Nephron (organoid): ENCODE measurements around the gene SNX3.

Experiments
- H3K27ac Mint-ChIP-seq, 3 experiments: 2 replicates each; pipeline ENCODE4 v1.8.0; 2020; ENCODE audit warnings: mixed read lengths in 3 of 3, mild to moderate bottlenecking in 2 of 3, moderate library complexity in 1 of 3
- H3K27me3 Mint-ChIP-seq: 2 replicates; pipeline ENCODE4 v1.8.0; 2021; ENCODE audit warnings: low read depth, mild to moderate bottlenecking, moderate library complexity, mixed read lengths
- H3K36me3 Mint-ChIP-seq: 2 replicates; pipeline ENCODE4 v1.8.0; 2020; ENCODE audit warnings: low read depth, mixed read lengths
- H3K4me1 Mint-ChIP-seq: 2 replicates; pipeline ENCODE4 v1.8.0; 2020; ENCODE audit warnings: mixed read lengths
- H3K4me3 Mint-ChIP-seq, 3 experiments: 2 replicates each; pipeline ENCODE4 v1.8.0; 2020; ENCODE audit warnings: mild to moderate bottlenecking in 3 of 3, mixed read lengths in 3 of 3, moderate library complexity in 2 of 3
- H3K9me3 Mint-ChIP-seq: 2 replicates; pipeline ENCODE4 v1.8.0; 2020; ENCODE audit warnings: mixed read lengths
- TF ChIP-seq, protein P1 (sequence below), 3 experiments: fragments of 200-600 bp; sonication (generic); IDR thresholded peaks; one replicate each; pipeline ENCODE4 v1.5.0; 2021; ENCODE audit warnings: antibody characterized with exemption in 3 of 3; ENCODE audit not compliant: unreplicated experiment in 3 of 3

Gene SNX3

DNA sequence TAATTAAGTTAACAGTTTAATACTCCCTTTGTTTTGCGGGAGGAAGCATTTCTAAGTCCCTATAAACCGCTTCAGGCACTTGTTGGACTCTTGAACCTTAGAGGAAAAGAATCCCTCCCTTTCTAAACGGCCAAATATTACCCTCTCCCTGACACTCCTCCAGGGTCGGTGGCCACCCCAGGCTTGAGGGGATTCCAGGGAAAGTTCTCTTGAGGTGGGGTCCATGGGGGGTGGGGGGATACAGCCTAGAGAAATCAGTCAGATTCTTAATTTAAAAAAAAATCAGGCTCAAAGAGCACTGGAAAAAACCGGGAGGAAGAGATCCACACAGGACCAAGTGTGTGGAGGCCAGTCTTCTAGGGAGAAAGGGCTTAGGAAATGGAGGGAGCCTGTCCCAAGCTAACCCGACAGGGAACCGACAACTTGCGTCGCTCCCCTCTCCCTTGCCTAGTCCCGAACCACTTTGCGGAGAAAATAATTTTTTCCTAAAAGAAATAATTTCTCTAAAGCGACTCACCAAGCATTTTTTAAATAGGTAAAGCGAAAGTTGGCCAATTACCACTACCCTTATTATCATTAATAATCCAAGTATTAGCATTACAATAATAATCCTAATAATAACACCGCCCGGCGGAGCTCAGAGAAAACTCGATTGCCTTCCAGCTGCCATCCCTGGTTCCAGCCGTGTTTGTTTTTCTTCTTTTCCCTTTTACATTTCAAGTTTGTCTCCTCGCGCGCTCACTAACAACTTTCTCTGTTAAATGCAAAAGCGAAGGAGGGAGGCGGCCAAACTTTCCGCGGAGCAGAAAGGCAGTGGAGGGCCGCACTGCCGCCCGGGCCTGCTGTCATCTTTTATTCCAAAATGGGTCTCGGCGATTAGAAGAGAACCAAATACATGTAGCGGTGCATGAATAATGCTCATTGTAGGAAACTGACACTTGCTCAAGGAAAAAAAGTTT lies 90.2 kb downstream of the SNX3 start:
- Mint-ChIP-seq H3K9me3 (peaks cover 4% of the 10 kb centered on the region), H3K36me3 (no peaks in the 10 kb centered on the region), H3K27me3 (peaks cover 100% of the 10 kb centered on the region), H3K4me3 (peak overlapping the region in 2 of 3 experiments; percentile 4 to 9), H3K27ac (no peak overlapping the region), H3K4me1 (peaks cover 23% of the 10 kb centered on the region)
- TF ChIP-seq, protein P1, sequence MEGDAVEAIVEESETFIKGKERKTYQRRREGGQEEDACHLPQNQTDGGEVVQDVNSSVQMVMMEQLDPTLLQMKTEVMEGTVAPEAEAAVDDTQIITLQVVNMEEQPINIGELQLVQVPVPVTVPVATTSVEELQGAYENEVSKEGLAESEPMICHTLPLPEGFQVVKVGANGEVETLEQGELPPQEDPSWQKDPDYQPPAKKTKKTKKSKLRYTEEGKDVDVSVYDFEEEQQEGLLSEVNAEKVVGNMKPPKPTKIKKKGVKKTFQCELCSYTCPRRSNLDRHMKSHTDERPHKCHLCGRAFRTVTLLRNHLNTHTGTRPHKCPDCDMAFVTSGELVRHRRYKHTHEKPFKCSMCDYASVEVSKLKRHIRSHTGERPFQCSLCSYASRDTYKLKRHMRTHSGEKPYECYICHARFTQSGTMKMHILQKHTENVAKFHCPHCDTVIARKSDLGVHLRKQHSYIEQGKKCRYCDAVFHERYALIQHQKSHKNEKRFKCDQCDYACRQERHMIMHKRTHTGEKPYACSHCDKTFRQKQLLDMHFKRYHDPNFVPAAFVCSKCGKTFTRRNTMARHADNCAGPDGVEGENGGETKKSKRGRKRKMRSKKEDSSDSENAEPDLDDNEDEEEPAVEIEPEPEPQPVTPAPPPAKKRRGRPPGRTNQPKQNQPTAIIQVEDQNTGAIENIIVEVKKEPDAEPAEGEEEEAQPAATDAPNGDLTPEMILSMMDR (IDR thresholded peaks at IDR 0.05; ENCODE audit: unreplicated experiment in 3 of 3) = no peak

DNA sequence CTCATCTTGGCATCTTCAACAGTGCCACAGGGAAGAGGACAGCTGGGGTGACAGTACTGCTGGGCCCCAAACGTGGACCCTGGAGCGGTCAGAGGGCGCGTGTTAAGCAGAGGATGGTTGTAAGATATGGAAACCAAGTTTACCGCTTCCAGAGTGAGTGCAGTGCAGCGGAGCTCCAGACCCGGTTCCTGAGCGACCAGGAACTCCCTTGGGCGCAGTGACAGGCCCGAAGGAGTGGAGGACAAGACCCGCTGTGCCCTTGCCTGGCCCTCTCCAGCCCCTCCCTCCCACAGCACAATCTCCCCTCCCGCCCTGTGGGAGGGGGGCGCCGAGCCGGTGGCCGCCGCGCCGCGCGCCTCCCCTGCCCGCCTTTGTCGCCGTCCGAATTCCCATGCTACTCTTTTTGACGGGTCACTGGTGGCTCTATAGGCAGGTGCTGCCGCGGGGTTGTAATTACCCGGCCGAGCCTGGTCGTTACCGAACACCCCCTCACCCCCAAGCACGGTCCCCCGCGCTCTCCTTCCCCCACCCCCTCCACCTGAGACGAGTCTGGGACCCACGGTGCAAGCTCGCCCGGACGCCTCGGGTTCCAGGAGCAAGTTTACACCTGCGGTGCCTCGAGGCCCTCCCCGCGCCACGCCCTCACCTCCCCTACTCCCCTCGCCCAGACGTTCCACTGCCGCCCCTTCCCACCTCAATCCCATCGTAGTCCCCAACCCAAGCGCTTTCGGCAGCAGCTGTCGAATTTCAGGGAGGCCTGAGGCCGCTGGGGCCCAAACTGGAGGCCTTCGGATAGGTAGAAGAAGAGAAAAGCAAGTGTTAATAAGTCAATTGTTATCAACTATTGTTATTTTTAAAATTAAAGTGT lies 91.1 kb downstream of the SNX3 start:
- H3K27me3 Mint-ChIP-seq = peaks cover 100% of the 10 kb centered on the region
- TF ChIP-seq, protein P1 (IDR thresholded peaks at IDR 0.05; ENCODE audit: unreplicated experiment in 3 of 3) = no peak
- H3K4me1 Mint-ChIP-seq = peaks cover 30% of the 10 kb centered on the region
- peaks cover 4% of the 10 kb centered on the region for H3K9me3 Mint-ChIP-seq
- H3K4me3 Mint-ChIP-seq = peak overlapping the region in 1 of 3 experiments; percentile 25
- H3K36me3 Mint-ChIP-seq = no peaks in the 10 kb centered on the region
- no peak overlapping the region for H3K27ac Mint-ChIP-seq

DNA sequence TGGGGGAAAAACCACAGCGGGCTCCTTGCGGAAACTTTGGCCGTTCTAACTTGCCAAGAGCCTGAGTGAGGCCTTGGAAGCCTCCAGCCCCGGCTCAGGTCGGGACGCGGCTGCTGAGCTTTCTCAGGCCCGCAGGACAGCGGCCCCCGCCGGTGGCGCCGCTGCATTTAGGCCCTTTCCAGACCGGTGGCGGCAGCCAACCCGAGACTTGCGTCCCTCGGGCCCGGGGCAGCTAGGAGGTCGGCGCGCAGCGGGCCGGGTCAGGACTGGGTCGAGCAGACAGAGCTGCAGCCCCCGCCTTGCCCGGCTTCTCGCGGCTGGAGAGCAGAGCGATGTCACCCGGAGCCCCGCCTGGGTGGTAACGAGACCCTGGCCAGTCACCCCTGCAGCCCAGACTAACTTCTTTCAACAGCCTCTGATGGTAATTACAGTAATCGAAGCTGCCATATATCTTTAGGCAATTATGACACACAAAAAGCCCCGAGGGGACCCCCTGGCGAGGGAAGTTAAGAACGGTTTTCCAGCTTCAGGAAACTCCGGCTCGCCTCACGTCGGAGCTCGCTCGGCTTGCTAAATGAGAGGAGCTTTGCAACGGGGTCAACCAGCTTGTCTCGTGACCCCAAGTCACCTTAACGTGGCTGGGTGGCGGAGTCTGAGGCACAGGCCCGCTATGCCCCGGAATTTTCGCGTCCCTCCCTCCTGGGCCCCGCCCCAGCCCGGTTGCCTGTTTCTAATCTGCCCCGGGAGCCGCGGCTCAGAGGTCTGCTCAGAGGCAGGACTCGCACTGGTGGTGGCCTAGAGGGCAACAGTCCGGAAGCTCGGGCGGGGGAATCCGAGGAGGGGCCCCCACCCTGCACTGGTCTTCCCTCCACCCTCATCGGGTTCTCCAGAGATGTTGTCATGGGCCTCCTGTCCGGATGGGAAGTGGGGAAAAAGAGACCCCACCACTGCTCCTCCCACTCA lies 92.1 kb downstream of the SNX3 start:
- Mint-ChIP-seq H3K36me3 (no peaks in the 10 kb centered on the region), H3K27me3 (peaks cover 100% of the 10 kb centered on the region), H3K4me3 (peak overlapping the region in 1 of 3 experiments; percentile 25), H3K4me1 (peaks cover 33% of the 10 kb centered on the region), H3K9me3 (no peaks in the 10 kb centered on the region), H3K27ac (no peak overlapping the region)
- TF ChIP-seq, protein P1 (IDR thresholded peaks at IDR 0.05; ENCODE audit: unreplicated experiment in 3 of 3) = peak in 1 of 3 experiments; percentile 45

DNA sequence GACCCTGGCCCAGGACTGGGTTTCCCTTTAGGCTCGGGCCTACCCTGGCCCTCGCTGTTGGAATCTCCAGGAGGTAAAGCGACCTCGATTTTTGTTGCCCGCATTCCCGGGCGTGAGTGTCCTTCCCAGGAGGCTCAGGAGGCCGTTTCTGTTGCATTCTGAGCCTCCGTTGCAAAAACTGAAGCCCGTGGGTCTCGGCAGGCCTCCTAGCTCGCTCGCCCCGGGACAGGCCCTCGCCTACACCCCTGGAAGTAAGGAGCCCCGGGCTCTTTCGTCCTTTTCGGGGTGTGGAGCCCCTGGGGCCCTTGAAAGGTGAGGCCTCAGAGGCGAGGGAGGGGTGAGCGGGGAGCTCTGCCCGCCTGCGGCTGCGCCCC lies 92.8 kb downstream of the SNX3 start:
- peaks cover 36% of the 10 kb centered on the region for H3K4me1 Mint-ChIP-seq
- H3K4me3 Mint-ChIP-seq = peak overlapping the region in 1 of 3 experiments; percentile 58
- H3K36me3 Mint-ChIP-seq = no peaks in the 10 kb centered on the region
- H3K27ac Mint-ChIP-seq = no peak overlapping the region
- peaks cover 100% of the 10 kb centered on the region for H3K27me3 Mint-ChIP-seq
- no peaks in the 10 kb centered on the region for H3K9me3 Mint-ChIP-seq
- TF ChIP-seq, protein P1 (IDR thresholded peaks at IDR 0.05; ENCODE audit: unreplicated experiment in 3 of 3) = no peak

DNA sequence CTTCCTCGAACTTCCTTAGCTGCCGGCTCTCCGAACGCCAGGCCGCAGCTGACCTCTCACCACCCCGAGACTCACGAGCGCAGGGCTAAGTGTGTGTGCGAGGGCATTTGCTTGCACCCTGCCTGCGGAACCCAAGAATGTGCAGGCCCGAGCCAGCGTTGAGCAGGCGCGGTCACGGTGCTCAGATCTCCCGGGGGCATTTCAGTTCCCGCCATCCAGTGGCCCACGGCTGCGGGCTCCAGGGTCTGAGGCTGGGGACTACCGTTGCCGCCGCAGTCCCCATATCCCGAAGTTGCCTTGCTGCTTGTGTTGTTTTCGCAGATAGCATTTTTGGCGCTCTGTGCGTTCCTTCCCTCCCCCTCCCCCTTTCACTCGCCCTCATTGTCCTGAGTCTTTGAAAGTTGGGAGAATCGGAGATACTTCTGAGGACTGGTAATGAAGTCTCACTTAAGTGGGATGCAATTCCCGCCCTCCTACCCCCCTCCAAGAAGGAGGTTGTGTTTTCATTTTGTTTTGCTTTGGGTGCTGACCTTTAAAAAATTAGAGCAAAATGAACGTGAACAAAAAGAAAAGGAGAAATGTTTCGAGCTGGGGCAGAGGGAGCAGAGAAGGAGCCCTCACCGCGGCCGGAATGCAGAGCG lies 93.3 kb downstream of the SNX3 start:
- no peaks in the 10 kb centered on the region for H3K36me3 Mint-ChIP-seq
- peak overlapping the region; percentile 55 to 58 (median 56) for H3K4me3 Mint-ChIP-seq
- TF ChIP-seq, protein P1 (IDR thresholded peaks at IDR 0.05; ENCODE audit: unreplicated experiment in 3 of 3) = no peak
- H3K9me3 Mint-ChIP-seq = no peaks in the 10 kb centered on the region
- peaks cover 36% of the 10 kb centered on the region for H3K4me1 Mint-ChIP-seq
- H3K27me3 Mint-ChIP-seq = peaks cover 100% of the 10 kb centered on the region
- H3K27ac Mint-ChIP-seq = no peak overlapping the region
